Measurements from ENCODE around the gene IFNK. TPM values are rescaled to one million over a fixed set of nuclear protein-coding genes. Genes with fewer than 3 reads are reported as not detected.

Gene IFNK
- polyA plus RNA-seq, 2 of the 4 experiments (the other 2 are of a cell fraction): not detected

DNA sequence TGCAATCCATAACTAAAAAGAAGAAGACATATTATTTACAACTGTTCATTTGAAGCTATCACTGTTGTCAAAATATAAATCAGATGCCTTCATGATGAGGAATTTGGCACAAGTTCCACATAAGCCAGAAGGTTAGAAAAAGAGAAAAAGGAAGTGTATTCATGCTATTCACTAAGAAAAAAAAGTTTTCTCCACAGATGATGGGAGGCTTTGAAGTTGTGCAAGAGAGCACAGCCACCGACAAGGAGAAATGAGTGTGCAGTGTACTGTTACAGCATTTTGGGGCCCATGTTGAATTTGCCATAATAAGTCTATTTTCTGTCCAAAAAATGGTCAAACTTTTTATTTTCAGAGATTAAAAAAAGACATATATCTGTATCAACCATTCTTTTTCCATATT is 32.9 kb upstream of the IFNK start:
- ATAC-seq: no peak

GRCh38 chr9:27495480-27496134 is 28.5 kb upstream of the IFNK start:
- TF ChIP-seq RARB (CRISPR knock-in tag; IDR thresholded peaks at IDR 0.05) (no peak), ZFP36 (IDR thresholded peaks at IDR 0.05; ENCODE audit: borderline replicate concordance, partially characterized antibody) (no peak), HES2 (IDR thresholded peaks at IDR 0.05) (no peak), RFX5 (IDR thresholded peaks at IDR 0.05) (no peak), FOSB (CRISPR knock-in tag; IDR thresholded peaks at IDR 0.05) (no peak), POLR2A (IDR thresholded peaks at IDR 0.05; ENCODE audit: low read length) (no peak), EHF (CRISPR knock-in tag; IDR thresholded peaks at IDR 0.05) (no peak), BCL3 (IDR thresholded peaks at IDR 0.05) (no peak), HDAC2 (IDR thresholded peaks at IDR 0.05) (no peak), SREBF2 (IDR thresholded peaks at IDR 0.05) (no peak), ZC3H11A (IDR thresholded peaks at IDR 0.05) (no peak), HOXB13 (CRISPR knock-in tag; IDR thresholded peaks at IDR 0.05; ENCODE audit: low read depth) (no peak), HOXB5 (CRISPR knock-in tag; IDR thresholded peaks at IDR 0.05) (no peak), KDM5A (IDR thresholded peaks at IDR 0.05) (no peak)
- TF ChIP-seq, protein P1, sequence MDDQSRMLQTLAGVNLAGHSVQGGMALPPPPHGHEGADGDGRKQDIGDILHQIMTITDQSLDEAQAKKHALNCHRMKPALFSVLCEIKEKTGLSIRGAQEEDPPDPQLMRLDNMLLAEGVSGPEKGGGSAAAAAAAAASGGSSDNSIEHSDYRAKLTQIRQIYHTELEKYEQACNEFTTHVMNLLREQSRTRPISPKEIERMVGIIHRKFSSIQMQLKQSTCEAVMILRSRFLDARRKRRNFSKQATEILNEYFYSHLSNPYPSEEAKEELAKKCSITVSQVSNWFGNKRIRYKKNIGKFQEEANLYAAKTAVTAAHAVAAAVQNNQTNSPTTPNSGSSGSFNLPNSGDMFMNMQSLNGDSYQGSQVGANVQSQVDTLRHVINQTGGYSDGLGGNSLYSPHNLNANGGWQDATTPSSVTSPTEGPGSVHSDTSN (IDR thresholded peaks at IDR 0.05): no peak
- TF ChIP-seq, protein P2, sequence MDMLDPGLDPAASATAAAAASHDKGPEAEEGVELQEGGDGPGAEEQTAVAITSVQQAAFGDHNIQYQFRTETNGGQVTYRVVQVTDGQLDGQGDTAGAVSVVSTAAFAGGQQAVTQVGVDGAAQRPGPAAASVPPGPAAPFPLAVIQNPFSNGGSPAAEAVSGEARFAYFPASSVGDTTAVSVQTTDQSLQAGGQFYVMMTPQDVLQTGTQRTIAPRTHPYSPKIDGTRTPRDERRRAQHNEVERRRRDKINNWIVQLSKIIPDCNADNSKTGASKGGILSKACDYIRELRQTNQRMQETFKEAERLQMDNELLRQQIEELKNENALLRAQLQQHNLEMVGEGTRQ (IDR thresholded peaks at IDR 0.05): no peak
- TF ChIP-seq, protein P3, sequence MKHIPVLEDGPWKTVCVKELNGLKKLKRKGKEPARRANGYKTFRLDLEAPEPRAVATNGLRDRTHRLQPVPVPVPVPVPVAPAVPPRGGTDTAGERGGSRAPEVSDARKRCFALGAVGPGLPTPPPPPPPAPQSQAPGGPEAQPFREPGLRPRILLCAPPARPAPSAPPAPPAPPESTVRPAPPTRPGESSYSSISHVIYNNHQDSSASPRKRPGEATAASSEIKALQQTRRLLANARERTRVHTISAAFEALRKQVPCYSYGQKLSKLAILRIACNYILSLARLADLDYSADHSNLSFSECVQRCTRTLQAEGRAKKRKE (CRISPR knock-in tag; IDR thresholded peaks at IDR 0.05; ENCODE audit: low read depth): no peak
- Histone ChIP-seq H3K27ac (no peak overlapping the region), H3K4me2 (no peak overlapping the region), H3K4me3 (no peak overlapping the region), H3K9me3 (no peaks in the 10 kb centered on the region), H3K4me1 (peaks cover 9% of the 10 kb centered on the region; the same call in 2 of the 3 replicates)
- CTCF ChIA-PET: no interaction called here
- POLR2A ChIA-PET: no interaction called here
- ATAC-seq (no peak), FAIRE-seq (no peak), DNase-seq (ENCODE audit: low read depth in 1 of 2, low spot score in 1 of 2) (no peak)
- 54% methylated on average over 3 of the region's 3 CpGs for WGBS (ENCODE audit: missing lambda C conversion rate)

More for the DNA sequence above, 32.9 kb upstream of the IFNK start:
- WGBS (ENCODE audit: missing lambda C conversion rate): 71% methylated on average over 1 of the region's 1 CpG
- Histone ChIP-seq H3K4me3 (no peak overlapping the region), H3K4me1 (no peaks in the 10 kb centered on the region), H3K4me2 (no peak overlapping the region), H3K9me3 (no peaks in the 10 kb centered on the region), H3K27ac (no peak overlapping the region)
- no peak for DNase-seq (ENCODE audit: low read depth in 1 of 2, low spot score in 1 of 2)
- POLR2A ChIA-PET: no interaction called here
- FAIRE-seq: no peak
- CTCF ChIA-PET: interaction anchor here (1.0 to 1.5 kb wide), 2 partner anchors 29 to 68 kb away, joined by 3 read pairs; no protein-coding TSS in a partner anchor
- TF ChIP-seq CBX2 (IDR thresholded peaks at IDR 0.05; ENCODE audit: borderline replicate concordance, low read depth): no peak
- no peak for TF ChIP-seq NPAS2 (CRISPR knock-in tag; IDR thresholded peaks at IDR 0.05; ENCODE audit: borderline replicate concordance)
- TF ChIP-seq JUNB (IDR thresholded peaks at IDR 0.05): no peak
- TF ChIP-seq, protein P3 (CRISPR knock-in tag; IDR thresholded peaks at IDR 0.05; ENCODE audit: low read depth): no peak
- no peak for TF ChIP-seq POLR2AphosphoS2 (conservative IDR thresholded peaks at IDR 0.05; ENCODE audit: low read length)
- no peak for TF ChIP-seq SMC3 (IDR thresholded peaks at IDR 0.05)
- TF ChIP-seq ESRRA (IDR thresholded peaks at IDR 0.05; ENCODE audit: borderline replicate concordance, low read length): no peak
- TF ChIP-seq BHLHE40 (IDR thresholded peaks at IDR 0.05; ENCODE audit: low read depth, low read length): no peak
- TF ChIP-seq RCOR1 (IDR thresholded peaks at IDR 0.05; ENCODE audit: low read depth, low read length): no peak
- TF ChIP-seq, protein P4, sequence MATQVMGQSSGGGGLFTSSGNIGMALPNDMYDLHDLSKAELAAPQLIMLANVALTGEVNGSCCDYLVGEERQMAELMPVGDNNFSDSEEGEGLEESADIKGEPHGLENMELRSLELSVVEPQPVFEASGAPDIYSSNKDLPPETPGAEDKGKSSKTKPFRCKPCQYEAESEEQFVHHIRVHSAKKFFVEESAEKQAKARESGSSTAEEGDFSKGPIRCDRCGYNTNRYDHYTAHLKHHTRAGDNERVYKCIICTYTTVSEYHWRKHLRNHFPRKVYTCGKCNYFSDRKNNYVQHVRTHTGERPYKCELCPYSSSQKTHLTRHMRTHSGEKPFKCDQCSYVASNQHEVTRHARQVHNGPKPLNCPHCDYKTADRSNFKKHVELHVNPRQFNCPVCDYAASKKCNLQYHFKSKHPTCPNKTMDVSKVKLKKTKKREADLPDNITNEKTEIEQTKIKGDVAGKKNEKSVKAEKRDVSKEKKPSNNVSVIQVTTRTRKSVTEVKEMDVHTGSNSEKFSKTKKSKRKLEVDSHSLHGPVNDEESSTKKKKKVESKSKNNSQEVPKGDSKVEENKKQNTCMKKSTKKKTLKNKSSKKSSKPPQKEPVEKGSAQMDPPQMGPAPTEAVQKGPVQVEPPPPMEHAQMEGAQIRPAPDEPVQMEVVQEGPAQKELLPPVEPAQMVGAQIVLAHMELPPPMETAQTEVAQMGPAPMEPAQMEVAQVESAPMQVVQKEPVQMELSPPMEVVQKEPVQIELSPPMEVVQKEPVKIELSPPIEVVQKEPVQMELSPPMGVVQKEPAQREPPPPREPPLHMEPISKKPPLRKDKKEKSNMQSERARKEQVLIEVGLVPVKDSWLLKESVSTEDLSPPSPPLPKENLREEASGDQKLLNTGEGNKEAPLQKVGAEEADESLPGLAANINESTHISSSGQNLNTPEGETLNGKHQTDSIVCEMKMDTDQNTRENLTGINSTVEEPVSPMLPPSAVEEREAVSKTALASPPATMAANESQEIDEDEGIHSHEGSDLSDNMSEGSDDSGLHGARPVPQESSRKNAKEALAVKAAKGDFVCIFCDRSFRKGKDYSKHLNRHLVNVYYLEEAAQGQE (IDR thresholded peaks at IDR 0.05): no peak
- TF ChIP-seq PHF8 (IDR thresholded peaks at IDR 0.05; ENCODE audit: borderline replicate concordance, low read depth): no peak
- TF ChIP-seq, protein P2 (IDR thresholded peaks at IDR 0.05): no peak
